ENCODE results near the gene BRSK2. TPM values are rescaled to one million over a fixed set of nuclear protein-coding genes. Genes with fewer than 3 reads are reported as not detected.
A peak's percentile ranks its signal among the peaks of the same experiment; 100 is the strongest.

BRSK2 gene
- total and polyA plus RNA-seq, 9 of the 15 experiments (the other 6 are each of a cell fraction or from before 2014, with no cell fraction given), result 0.06 to 0.52 (median 0.18) TPM; not detected in 5

DNA sequence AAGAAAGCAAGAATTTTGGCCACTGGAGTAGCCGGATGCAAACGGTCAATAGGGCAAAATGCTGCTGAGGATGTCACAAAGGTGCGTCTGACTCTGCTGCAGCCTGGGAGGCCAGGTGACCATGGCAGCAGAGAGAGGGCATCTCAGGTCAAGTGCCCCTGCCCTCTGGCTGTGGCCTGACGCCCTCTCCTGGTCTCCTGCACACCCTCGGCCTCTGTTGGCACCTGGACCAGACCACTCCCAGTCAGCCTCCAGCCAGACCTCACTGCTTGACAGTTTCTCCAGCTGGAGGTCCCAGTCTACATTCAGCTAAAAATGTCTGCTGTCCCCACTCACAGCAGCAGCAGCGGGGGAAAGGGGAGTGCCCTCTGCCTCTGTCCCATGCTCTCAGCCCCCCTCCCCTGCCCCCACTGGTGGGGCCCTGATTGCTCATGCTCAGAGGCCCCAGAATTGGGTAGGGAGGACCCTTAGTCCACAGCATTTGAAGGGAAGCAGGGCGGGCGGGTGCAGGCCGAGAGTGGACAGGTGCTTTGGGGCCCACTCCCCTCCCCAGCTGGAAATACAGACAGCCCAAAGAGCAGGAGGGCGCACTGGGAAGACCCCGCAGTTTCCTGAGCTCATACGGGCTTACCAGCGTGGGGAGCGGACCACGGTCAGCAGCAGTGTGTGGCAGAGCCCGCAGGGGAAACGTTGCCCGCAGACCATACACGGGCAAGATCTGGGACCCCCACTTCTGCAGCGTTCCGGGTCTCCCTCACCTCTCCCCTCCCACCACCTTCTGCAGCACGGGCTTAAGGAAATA is 1.6 kb upstream of the BRSK2 start:
- no peaks in the 10 kb centered on the region for H3K9me1 ChIP-seq (ENCODE audit: control insufficient read depth, insufficient read depth, low read length)
- intact Hi-C loops (cut with micrococcal nuclease), result no loop called here
- TF ChIP-seq, protein P1, sequence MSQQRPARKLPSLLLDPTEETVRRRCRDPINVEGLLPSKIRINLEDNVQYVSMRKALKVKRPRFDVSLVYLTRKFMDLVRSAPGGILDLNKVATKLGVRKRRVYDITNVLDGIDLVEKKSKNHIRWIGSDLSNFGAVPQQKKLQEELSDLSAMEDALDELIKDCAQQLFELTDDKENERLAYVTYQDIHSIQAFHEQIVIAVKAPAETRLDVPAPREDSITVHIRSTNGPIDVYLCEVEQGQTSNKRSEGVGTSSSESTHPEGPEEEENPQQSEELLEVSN (IDR thresholded peaks at IDR 0.05; ENCODE audit: borderline replicate concordance in 1 of 2, extremely low read depth in 1 of 2, insufficient read depth in 1 of 2, insufficient read length in 1 of 2, low read depth in 1 of 2, low read length in 1 of 2, poor library complexity in 1 of 2, severe bottlenecking in 1 of 2), result no peak
- TF ChIP-seq CTBP1 (IDR thresholded peaks at IDR 0.05; ENCODE audit: borderline replicate concordance) (no peak), ZNF778 (CRISPR knock-in tag; IDR thresholded peaks at IDR 0.05) (no peak), TBL1XR1 (IDR thresholded peaks at IDR 0.05; ENCODE audit: low read length in 2 of 2) (no peak)
- no peak for FAIRE-seq
- peaks cover 0 to 29% of the 10 kb centered on the region in 2 experiments; a peak in 2 of 5 replicates for H3K4me1 ChIP-seq (replicated peaks in 1 of 2; ENCODE audit: control insufficient read depth in 2 of 2, insufficient read depth in 2 of 2, low read length in 2 of 2)
- 0 out of 4 replicates have a peak overlapping the region, but pooled peaks of 1 of the 2 experiments have one; percentile 36 for H3K9ac ChIP-seq (ENCODE audit: insufficient read depth in 1 of 2, low read depth in 2 of 2, low read length in 2 of 2)
- H3K36me3 ChIP-seq (ENCODE audit: control insufficient read depth, insufficient read depth, low read length), result no peaks in the 10 kb centered on the region
- H3K27me3 ChIP-seq (ENCODE audit: control insufficient read depth in 2 of 2, insufficient read depth in 2 of 2, low read length in 2 of 2), result peaks cover 5 to 54% of the 10 kb centered on the region in 2 experiments; a peak in 3 of 5 replicates
- no peak for DNase-seq (ENCODE audit: extremely low read depth in 1 of 4, low spot score in 3 of 4)
- CTCF ChIA-PET (ENCODE audit: low intra/inter-chr PET ratio), result no interaction called here
- H3K27ac ChIP-seq (ENCODE audit: extremely low read depth, low read depth, low read length), result no peak overlapping the region
- no peaks in the 10 kb centered on the region for H3K79me2 ChIP-seq (ENCODE audit: control insufficient read depth, insufficient read depth, low read length)
- 28% methylated on average over 21 of the region's 22 CpGs for WGBS (ENCODE audit: insufficient coverage, low coverage, missing lambda C conversion rate)
- no peaks in the 10 kb centered on the region for H3K9me3 ChIP-seq (replicated peaks; ENCODE audit: control insufficient read depth, insufficient read depth, low read depth, low read length)
- BruUV-seq (replicated peaks), result no TSS peak
- 0 out of 2 replicates have a peak, but pooled peaks cover 5% of the 10 kb centered on the region for H4K20me1 ChIP-seq (replicated peaks; ENCODE audit: control insufficient read depth, insufficient read depth, low read length)
- ATAC-seq, result no peak
- H3K4me2 ChIP-seq (ENCODE audit: insufficient read depth, low read length), result no peak overlapping the region
- in situ Hi-C loops (cut with MboI), result no loop called here
- POLR2A ChIA-PET, result no interaction called here
- H3K4me3 ChIP-seq, result no peak overlapping the region
- no peak overlapping the region for H2AFZ ChIP-seq (ENCODE audit: low read depth, low read length)

Data from K562 (cell line).